Karpas-422 (cell line): ENCODE measurements around the gene FER. TPM values are rescaled to one million over a fixed set of nuclear protein-coding genes. Genes with fewer than 3 reads are reported as not detected.

Source experiments
- DNase-seq: peaks from one replicate; pipeline ENCODE4 v3.0.0-alpha.2; 2015
- H2AFZ ChIP-seq: fragments of 200-600 bp; sonication (generic); 2 replicates; pipeline ENCODE4 v1.6.1; 2014; ENCODE audit warnings: antibody characterized with exemption, low read length, mixed read lengths
- H3K27ac ChIP-seq: fragments of 200-600 bp; sonication (generic); 2 replicates; pipeline ENCODE4 v1.5.1; 2014; ENCODE audit warnings: mild to moderate bottlenecking, low read length, moderate library complexity
- H3K27me3 ChIP-seq: fragments of 200-600 bp; sonication (generic); 2 replicates; pipeline ENCODE4 v1.6.1; 2014; ENCODE audit warnings: low read length, mixed read lengths
- H3K36me3 ChIP-seq: fragments of 200-600 bp; sonication (generic); 2 replicates; pipeline ENCODE4 v1.6.1; 2014; ENCODE audit warnings: low read length, mixed read lengths; ENCODE audit not compliant: insufficient read depth
- H3K4me1 ChIP-seq: fragments of 200-600 bp; sonication (generic); 2 replicates; pipeline ENCODE4 v1.6.1; 2014; ENCODE audit warnings: mild to moderate bottlenecking, low read length, mixed read lengths
- H3K4me2 ChIP-seq: fragments of 200-600 bp; sonication (generic); 2 replicates; pipeline ENCODE4 v1.6.1; 2014; ENCODE audit warnings: low read length, low read depth, mild to moderate bottlenecking; ENCODE audit not compliant: poor library complexity, severe bottlenecking
- H3K4me3 ChIP-seq: fragments of 200-600 bp; sonication (generic); 2 replicates; pipeline ENCODE4 v1.5.1; 2014; ENCODE audit warnings: mild to moderate bottlenecking, antibody characterized with exemption, low read length, mixed read lengths
- H3K79me2 ChIP-seq: fragments of 200-600 bp; sonication (generic); 2 replicates; pipeline ENCODE4 v1.6.1; 2014; ENCODE audit warnings: mild to moderate bottlenecking, low read length, mixed read lengths
- H3K9ac ChIP-seq: fragments of 200-600 bp; sonication (generic); 2 replicates; pipeline ENCODE4 v1.6.0; 2014; ENCODE audit warnings: low read length
- H3K9me2 ChIP-seq: fragments of 200-600 bp; sonication (generic), shearing (Covaris generic); replicated peaks from 2 replicates; pipeline ENCODE4 v1.6.0; 2014; ENCODE audit warnings: mild to moderate bottlenecking, low read length, moderate library complexity; ENCODE audit not compliant: insufficient read depth
- H3K9me3 ChIP-seq: fragments of 300-700, 200-600 bp; sonication (generic); 2 replicates; pipeline ENCODE4 v1.6.1; 2014; ENCODE audit warnings: low read length, mixed read lengths
- H4K20me1 ChIP-seq: fragments of 200-600 bp; sonication (generic); 2 replicates; pipeline ENCODE4 v1.6.1; 2014; ENCODE audit warnings: mild to moderate bottlenecking, antibody characterized with exemption, low read length, low read depth; ENCODE audit not compliant: insufficient read depth
- total RNA-seq: library from RNA; depleted of rRNA; stranded (reverse); fragments of >200 nt; shearing (Covaris generic); gene quantifications from 2 replicates; pipeline ENCODE4 v1.2.3, GENCODE V29; 2014; ENCODE audit warnings: low replicate concordance

Gene FER
- total RNA-seq, 1 experiment from 2014 or later = 14.6 TPM

GRCh38 chr5:109028608-109029299, 281.1 kb downstream of the FER start:
- no peak for DNase-seq
- no peaks in the 10 kb centered on the region for H3K79me2 ChIP-seq
- H3K4me1 ChIP-seq = no peaks in the 10 kb centered on the region
- 0 out of 2 replicates have a peak, but pooled peaks cover under 1% of the 10 kb centered on the region for H4K20me1 ChIP-seq
- no peaks in the 10 kb centered on the region for H3K9me3 ChIP-seq
- H3K4me3 ChIP-seq = no peak overlapping the region
- no peak overlapping the region for H3K27ac ChIP-seq
- no peak overlapping the region for H2AFZ ChIP-seq
- H3K4me2 ChIP-seq = no peak overlapping the region
- no peaks in the 10 kb centered on the region for H3K9me2 ChIP-seq
- H3K27me3 ChIP-seq = no peaks in the 10 kb centered on the region
- no peak overlapping the region for H3K9ac ChIP-seq
- H3K36me3 ChIP-seq = no peaks in the 10 kb centered on the region

DNA sequence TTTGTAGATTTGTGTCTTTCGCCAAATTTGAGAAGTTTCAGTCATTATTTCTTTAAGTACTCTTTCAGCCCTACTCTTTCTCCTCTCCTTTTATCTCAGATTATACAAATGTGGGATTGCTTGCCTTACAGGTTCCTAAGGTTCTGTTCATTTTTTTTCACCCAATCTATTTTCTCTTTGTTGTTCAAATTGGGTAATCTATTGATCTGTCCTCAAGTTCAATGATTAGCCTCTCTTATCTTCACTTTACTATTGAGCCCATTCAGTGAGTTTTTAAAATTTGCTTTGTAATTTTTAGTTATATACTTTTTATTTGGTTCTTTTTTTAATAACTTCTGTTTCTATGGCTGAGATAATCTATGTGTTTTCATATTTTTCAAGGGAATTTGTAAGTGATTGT, 282.1 kb downstream of the FER start:
- Histone ChIP-seq H3K36me3 (no peaks in the 10 kb centered on the region), H4K20me1 (no peaks in the 10 kb centered on the region), H3K4me1 (no peaks in the 10 kb centered on the region), H3K79me2 (no peaks in the 10 kb centered on the region), H3K9me3 (no peaks in the 10 kb centered on the region), H3K4me3 (no peak overlapping the region), H3K27ac (no peak overlapping the region), H3K9ac (no peak overlapping the region), H2AFZ (no peak overlapping the region), H3K27me3 (no peaks in the 10 kb centered on the region), H3K9me2 (no peaks in the 10 kb centered on the region), H3K4me2 (no peak overlapping the region)
- DNase-seq = no peak

DNA sequence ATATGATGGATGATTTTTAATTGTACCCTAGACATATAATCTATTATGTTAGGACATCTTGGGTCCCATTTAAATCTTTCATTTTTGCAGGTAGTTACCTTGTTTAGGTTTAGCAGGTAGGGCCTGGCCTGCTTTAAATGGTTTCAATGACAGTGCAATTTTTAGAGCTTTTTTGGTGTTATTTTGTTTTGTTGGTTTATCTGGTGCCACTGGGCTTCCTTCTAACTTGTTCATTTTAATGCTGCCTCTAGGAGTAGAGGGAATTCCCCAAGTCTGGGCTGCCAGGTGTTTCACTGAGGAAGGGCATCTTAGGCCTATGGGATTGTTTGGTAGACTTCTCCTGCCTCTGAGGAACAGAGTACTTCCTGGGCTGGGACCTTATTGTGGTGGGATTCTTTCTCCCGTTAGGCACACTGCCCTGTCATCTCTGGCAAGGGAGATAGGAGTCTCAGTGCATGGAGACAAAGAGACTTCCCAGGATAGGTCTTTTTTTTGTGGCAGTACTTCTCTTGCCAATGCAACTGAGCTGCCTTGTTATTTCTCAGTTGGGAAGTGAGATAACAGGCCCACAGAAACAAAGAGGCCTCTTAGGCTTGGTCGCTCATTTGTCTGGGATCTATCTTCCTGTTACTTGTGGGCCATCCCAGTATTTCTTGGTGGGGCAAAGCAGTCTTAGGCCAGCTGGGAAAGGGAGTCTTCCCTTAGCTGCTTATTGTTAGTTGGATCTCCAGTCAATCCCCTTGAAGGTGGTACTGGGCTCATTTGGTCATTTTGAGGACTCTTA, 282.9 kb downstream of the FER start:
- Histone ChIP-seq H3K4me3 (no peak overlapping the region), H3K27ac (no peak overlapping the region), H2AFZ (no peak overlapping the region), H3K4me2 (no peak overlapping the region), H3K9ac (no peak overlapping the region), H3K9me3 (no peaks in the 10 kb centered on the region), H3K27me3 (no peaks in the 10 kb centered on the region), H3K79me2 (no peaks in the 10 kb centered on the region), H3K4me1 (no peaks in the 10 kb centered on the region), H3K36me3 (no peaks in the 10 kb centered on the region), H3K9me2 (no peaks in the 10 kb centered on the region), H4K20me1 (no peaks in the 10 kb centered on the region)
- DNase-seq = no peak

GRCh38 chr5:109034306-109034705, 286.6 kb downstream of the FER start:
- no peaks in the 10 kb centered on the region for H3K9me3 ChIP-seq

GRCh38 chr5:109035436-109035835, 287.7 kb downstream of the FER start:
- Histone ChIP-seq H3K27ac (no peak overlapping the region), H3K4me1 (no peaks in the 10 kb centered on the region), H3K4me3 (no peak overlapping the region), H3K9ac (no peak overlapping the region), H4K20me1 (no peaks in the 10 kb centered on the region), H2AFZ (no peak overlapping the region), H3K79me2 (no peaks in the 10 kb centered on the region), H3K36me3 (no peaks in the 10 kb centered on the region), H3K4me2 (no peak overlapping the region), H3K27me3 (no peaks in the 10 kb centered on the region), H3K9me2 (no peaks in the 10 kb centered on the region), H3K9me3 (no peaks in the 10 kb centered on the region)
- DNase-seq = no peak

More at GRCh38 chr5:109034306-109034705, 286.6 kb downstream of the FER start:
- H3K4me3 ChIP-seq = no peak overlapping the region
- H3K4me1 ChIP-seq = no peaks in the 10 kb centered on the region
- H3K79me2 ChIP-seq = no peaks in the 10 kb centered on the region
- H4K20me1 ChIP-seq = no peaks in the 10 kb centered on the region
- H3K36me3 ChIP-seq = no peaks in the 10 kb centered on the region
- H3K9me2 ChIP-seq = no peaks in the 10 kb centered on the region
- DNase-seq = no peak
- H3K9ac ChIP-seq = no peak overlapping the region
- H3K27ac ChIP-seq = no peak overlapping the region
- H3K4me2 ChIP-seq = no peak overlapping the region
- H2AFZ ChIP-seq = no peak overlapping the region
- H3K27me3 ChIP-seq = no peaks in the 10 kb centered on the region

DNA sequence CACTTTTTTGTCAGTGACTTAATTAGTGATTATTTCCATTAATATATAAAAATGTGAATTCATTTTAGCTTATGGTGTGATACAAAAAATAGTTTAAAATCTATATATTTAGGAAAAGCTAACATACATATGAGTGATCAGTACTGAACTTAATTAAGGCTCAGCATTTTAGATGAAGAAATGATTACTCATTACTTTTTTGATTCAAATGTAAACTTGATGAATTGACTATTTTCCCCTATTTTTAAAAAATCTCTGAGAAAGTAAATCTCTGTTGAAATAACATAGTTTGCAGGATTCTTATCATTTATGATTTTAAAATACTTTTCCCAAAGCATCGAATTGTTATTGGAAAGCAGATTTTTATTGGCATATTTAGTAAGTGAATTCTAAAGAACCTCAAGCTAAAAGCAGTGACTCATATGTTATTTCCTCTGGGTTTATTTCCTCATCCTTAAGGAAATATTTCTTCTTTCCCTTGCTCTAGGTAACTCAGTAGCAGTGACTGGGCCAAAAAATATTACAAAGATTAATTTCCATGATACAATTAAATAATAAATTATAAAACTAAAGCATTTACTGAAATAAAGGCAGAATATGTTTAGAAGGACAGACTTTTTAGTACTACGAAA, 290.6 kb downstream of the FER start:
- Histone ChIP-seq H2AFZ (no peak overlapping the region), H3K27ac (no peak overlapping the region), H4K20me1 (no peaks in the 10 kb centered on the region), H3K4me2 (no peak overlapping the region), H3K9me2 (no peaks in the 10 kb centered on the region), H3K9me3 (no peaks in the 10 kb centered on the region), H3K4me3 (no peak overlapping the region), H3K36me3 (no peaks in the 10 kb centered on the region), H3K9ac (no peak overlapping the region), H3K4me1 (peaks cover 4% of the 10 kb centered on the region; the same call in 1 of the 2 replicates), H3K27me3 (no peaks in the 10 kb centered on the region), H3K79me2 (no peaks in the 10 kb centered on the region)
- DNase-seq = no peak

- peak; percentile 53 for DNase-seq
- H3K9me3 ChIP-seq = no peaks in the 10 kb centered on the region
- H3K27ac ChIP-seq = no peak overlapping the region
- H3K9ac ChIP-seq = no peak overlapping the region
- no peaks in the 10 kb centered on the region for H3K79me2 ChIP-seq
- H4K20me1 ChIP-seq = no peaks in the 10 kb centered on the region
- no peak overlapping the region for H2AFZ ChIP-seq
- H3K27me3 ChIP-seq = no peaks in the 10 kb centered on the region
- peaks cover 4% of the 10 kb centered on the region; the same call in 1 of the 2 replicates for H3K4me1 ChIP-seq
- H3K36me3 ChIP-seq = no peaks in the 10 kb centered on the region
- no peak overlapping the region for H3K4me3 ChIP-seq
- H3K9me2 ChIP-seq = no peaks in the 10 kb centered on the region
- no peak overlapping the region for H3K4me2 ChIP-seq
Measured at GRCh38 chr5:109041317-109041716, 293.6 kb downstream of the FER start.

- H3K27me3 ChIP-seq = no peaks in the 10 kb centered on the region
- DNase-seq = no peak
- no peaks in the 10 kb centered on the region for H3K9me3 ChIP-seq
- no peaks in the 10 kb centered on the region for H4K20me1 ChIP-seq
- H2AFZ ChIP-seq = no peak overlapping the region
- no peak overlapping the region for H3K9ac ChIP-seq
- H3K4me2 ChIP-seq = no peak overlapping the region
- H3K79me2 ChIP-seq = no peaks in the 10 kb centered on the region
- peaks cover 4% of the 10 kb centered on the region; the same call in 1 of the 2 replicates for H3K4me1 ChIP-seq
- H3K27ac ChIP-seq = no peak overlapping the region
- no peak overlapping the region for H3K4me3 ChIP-seq
- no peaks in the 10 kb centered on the region for H3K9me2 ChIP-seq
- no peaks in the 10 kb centered on the region for H3K36me3 ChIP-seq
Measured at GRCh38 chr5:109045710-109046109, 298.0 kb downstream of the FER start.
